HepG2 (cell line): Measurements from ENCODE around the gene TADA3. TPM values are rescaled to one million over a fixed set of nuclear protein-coding genes. Genes with fewer than 3 reads are reported as not detected.

Source experiments
- AHR ChIP-seq: IDR thresholded peaks from 2 replicates; pipeline ENCODE4 v1.6.1; 2018; ENCODE audit warnings: missing genetic modification reagents, missing compliant biosample characterization
- CBFB ChIP-seq: sonication (generic); formaldehyde crosslinking; IDR thresholded peaks from 2 replicates; pipeline ENCODE4 v1.4.0; 2020; ENCODE audit warnings: missing genetic modification reagents
- CBX2 ChIP-seq, 2 experiments: fragments of 200-600 bp in 1 of 2; sonication (generic); formaldehyde crosslinking in 1 of 2; IDR thresholded peaks; 2 replicates each; pipeline versions ENCODE4 v1.7.0 to v1.8.1; 2018 to 2022; ENCODE audit warnings: low read depth in 2 of 2, low read length in 1 of 2, mild to moderate bottlenecking in 1 of 2, missing genetic modification reagents in 1 of 2
- ELF1 ChIP-seq: sonication (generic); formaldehyde crosslinking; IDR thresholded peaks from 2 replicates; pipeline ENCODE4 v1.4.0; 2020; ENCODE audit warnings: missing genetic modification reagents
- ELF4 ChIP-seq: sonication (generic); formaldehyde crosslinking; IDR thresholded peaks from 2 replicates; pipeline ENCODE4 v1.5.0; 2020; ENCODE audit warnings: missing genetic modification reagents, mild to moderate bottlenecking, moderate library complexity, borderline replicate concordance
- FOXM1 ChIP-seq: sonication (generic); formaldehyde crosslinking; IDR thresholded peaks from 2 replicates; pipeline ENCODE4 v1.5.0; 2020; ENCODE audit warnings: missing genetic modification reagents
- IRX3 ChIP-seq: sonication (generic); formaldehyde crosslinking; IDR thresholded peaks from 2 replicates; pipeline ENCODE4 v1.8.1; 2023; ENCODE audit warnings: mild to moderate bottlenecking, low read depth, missing genetic modification reagents, borderline replicate concordance
- KMT2B ChIP-seq: IDR thresholded peaks from 2 replicates; pipeline ENCODE4 v1.6.1; 2016; ENCODE audit warnings: missing genetic modification reagents, missing compliant biosample characterization
- MEF2D ChIP-seq: sonication (generic); formaldehyde crosslinking; IDR thresholded peaks from 2 replicates; pipeline ENCODE4 v1.5.1; 2020; ENCODE audit warnings: mild to moderate bottlenecking, missing genetic modification reagents
- NFIC ChIP-seq: IDR thresholded peaks from 2 replicates; pipeline ENCODE4 v1.6.1; 2012; ENCODE audit warnings: mild to moderate bottlenecking, low read length, inconsistent platforms
- NR2C2 ChIP-seq: sonication (generic); formaldehyde crosslinking; IDR thresholded peaks from 2 replicates; pipeline ENCODE4 v1.4.0; 2020; ENCODE audit warnings: missing genetic modification reagents, mild to moderate bottlenecking, moderate library complexity, borderline replicate concordance
- SIN3A ChIP-seq: IDR thresholded peaks from 2 replicates; pipeline ENCODE4 v1.6.1; 2011; ENCODE audit warnings: low read depth, mild to moderate bottlenecking, control low read depth, low read length, borderline replicate concordance
- TBX2 ChIP-seq: sonication (generic); formaldehyde crosslinking; IDR thresholded peaks from 2 replicates; pipeline ENCODE4 v1.5.0; 2020; ENCODE audit warnings: missing genetic modification reagents, mild to moderate bottlenecking, borderline replicate concordance
- TGIF2 ChIP-seq: IDR thresholded peaks from 2 replicates; pipeline ENCODE4 v1.6.1; 2016; ENCODE audit warnings: control low read depth, missing compliant biosample characterization
- ZKSCAN5 ChIP-seq: sonication (generic); formaldehyde crosslinking; IDR thresholded peaks from 2 replicates; pipeline ENCODE4 v1.5.1; 2020; ENCODE audit warnings: mild to moderate bottlenecking, missing genetic modification reagents
- ZNF296 ChIP-seq: sonication (generic); formaldehyde crosslinking; conservative IDR thresholded peaks from 2 replicates; pipeline ENCODE4 v1.5.0; 2020; ENCODE audit warnings: mild to moderate bottlenecking, missing genetic modification reagents
- ZSCAN25 ChIP-seq: sonication (generic); formaldehyde crosslinking; IDR thresholded peaks from 2 replicates; pipeline ENCODE4 v1.8.0; 2022; ENCODE audit warnings: mild to moderate bottlenecking, missing genetic modification reagents
- polyA plus RNA-seq, 8 experiments: library from polyadenylated mRNA; depleted of rRNA in 3 of 8; stranded (reverse) in 7 of 8; unstranded in 1 of 8; fragments of >200 nt; fragmentation: Illumina TruSeq in 4 of 8; extraction: Trizol in 4 of 8; gene quantifications; 2 replicates each; pipeline versions ENCODE4 v1.2.1 to v1.2.3, GENCODE V29; 2011 to 2016; ENCODE audit warnings: low read depth in 4 of 8, missing spikeins in 1 of 8, mixed read lengths in 1 of 8; ENCODE audit not compliant: insufficient read depth in 1 of 8
- total RNA-seq, 5 experiments: library from RNA; depleted of rRNA; stranded (reverse); fragments of >200 nt; fragmentation: Illumina TruSeq; extraction: Trizol; gene quantifications; 2 replicates each; pipeline ENCODE4 v1.2.3, GENCODE V29; 2016; ENCODE audit warnings: low read depth in 1 of 5
- TF ChIP-seq, protein P1 (sequence below): sonication (generic); formaldehyde crosslinking; IDR thresholded peaks from 2 replicates; pipeline ENCODE4 v1.5.1; 2020; ENCODE audit warnings: mild to moderate bottlenecking, missing genetic modification reagents, moderate library complexity
- TF ChIP-seq, protein P2 (sequence below): sonication (generic); formaldehyde crosslinking; IDR thresholded peaks from 2 replicates; pipeline ENCODE4 v1.4.0; 2020; ENCODE audit warnings: missing genetic modification reagents
- TF ChIP-seq, protein P3 (sequence below): sonication (generic); formaldehyde crosslinking; IDR thresholded peaks from 2 replicates; pipeline ENCODE4 v1.4.0; 2020; ENCODE audit warnings: mild to moderate bottlenecking, low read depth, missing genetic modification reagents
- TF ChIP-seq, protein P4 (sequence below): sonication (generic); formaldehyde crosslinking; IDR thresholded peaks from 2 replicates; pipeline ENCODE4 v1.8.1; 2023; ENCODE audit warnings: mild to moderate bottlenecking, missing genetic modification reagents

TADA3 gene
- total and polyA plus RNA-seq, 2 of the 13 experiments (the other 11 are each of a cell fraction or from before 2014, with no cell fraction given) = 32.1 to 37.1 TPM

DNA sequence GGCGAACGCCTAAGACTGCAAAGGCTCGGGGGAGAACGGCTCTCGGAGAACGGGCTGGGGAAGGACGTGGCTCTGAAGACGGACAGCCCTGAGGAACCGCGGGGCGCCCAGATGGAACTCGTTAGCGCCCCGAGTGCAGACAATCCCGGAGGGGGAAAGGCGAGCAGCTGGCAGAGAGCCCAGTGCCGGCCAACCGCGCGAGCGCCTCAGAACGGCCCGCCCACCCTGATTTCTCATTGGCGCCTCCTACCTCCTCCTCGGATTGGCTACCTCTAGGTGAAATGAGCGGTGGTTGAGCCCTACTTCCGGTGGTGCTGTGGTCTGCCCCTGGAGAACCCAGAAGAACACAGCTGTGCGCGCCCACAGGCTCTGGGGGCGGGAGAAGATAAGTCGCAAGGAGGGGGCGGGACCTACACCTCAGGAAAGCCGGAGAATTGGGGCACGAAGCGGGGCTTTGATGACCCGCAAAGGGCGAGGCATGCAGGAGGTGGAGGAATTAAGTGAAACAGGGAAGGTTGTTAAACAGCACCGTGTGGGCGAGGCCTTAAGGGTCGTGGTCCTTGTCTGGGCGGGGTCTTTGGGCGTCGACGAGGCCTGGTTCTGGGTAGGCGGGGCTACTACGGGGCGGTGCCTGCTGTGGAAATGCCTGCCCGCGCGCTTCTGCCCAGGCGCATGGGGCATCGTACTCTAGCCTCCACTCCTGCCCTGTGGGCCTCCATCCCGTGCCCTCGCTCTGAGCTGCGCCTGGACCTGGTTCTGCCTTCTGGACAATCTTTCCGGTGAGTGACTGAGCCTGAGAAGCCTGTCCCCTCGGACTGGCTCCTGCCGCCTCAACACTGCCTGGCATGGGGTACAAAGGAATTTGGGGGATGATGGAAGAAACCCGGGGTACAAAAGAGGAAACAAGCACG lies 42.4 kb downstream of the TADA3 start, which contains the start of gene OGG1 (continued):
- TF ChIP-seq, protein P1, sequence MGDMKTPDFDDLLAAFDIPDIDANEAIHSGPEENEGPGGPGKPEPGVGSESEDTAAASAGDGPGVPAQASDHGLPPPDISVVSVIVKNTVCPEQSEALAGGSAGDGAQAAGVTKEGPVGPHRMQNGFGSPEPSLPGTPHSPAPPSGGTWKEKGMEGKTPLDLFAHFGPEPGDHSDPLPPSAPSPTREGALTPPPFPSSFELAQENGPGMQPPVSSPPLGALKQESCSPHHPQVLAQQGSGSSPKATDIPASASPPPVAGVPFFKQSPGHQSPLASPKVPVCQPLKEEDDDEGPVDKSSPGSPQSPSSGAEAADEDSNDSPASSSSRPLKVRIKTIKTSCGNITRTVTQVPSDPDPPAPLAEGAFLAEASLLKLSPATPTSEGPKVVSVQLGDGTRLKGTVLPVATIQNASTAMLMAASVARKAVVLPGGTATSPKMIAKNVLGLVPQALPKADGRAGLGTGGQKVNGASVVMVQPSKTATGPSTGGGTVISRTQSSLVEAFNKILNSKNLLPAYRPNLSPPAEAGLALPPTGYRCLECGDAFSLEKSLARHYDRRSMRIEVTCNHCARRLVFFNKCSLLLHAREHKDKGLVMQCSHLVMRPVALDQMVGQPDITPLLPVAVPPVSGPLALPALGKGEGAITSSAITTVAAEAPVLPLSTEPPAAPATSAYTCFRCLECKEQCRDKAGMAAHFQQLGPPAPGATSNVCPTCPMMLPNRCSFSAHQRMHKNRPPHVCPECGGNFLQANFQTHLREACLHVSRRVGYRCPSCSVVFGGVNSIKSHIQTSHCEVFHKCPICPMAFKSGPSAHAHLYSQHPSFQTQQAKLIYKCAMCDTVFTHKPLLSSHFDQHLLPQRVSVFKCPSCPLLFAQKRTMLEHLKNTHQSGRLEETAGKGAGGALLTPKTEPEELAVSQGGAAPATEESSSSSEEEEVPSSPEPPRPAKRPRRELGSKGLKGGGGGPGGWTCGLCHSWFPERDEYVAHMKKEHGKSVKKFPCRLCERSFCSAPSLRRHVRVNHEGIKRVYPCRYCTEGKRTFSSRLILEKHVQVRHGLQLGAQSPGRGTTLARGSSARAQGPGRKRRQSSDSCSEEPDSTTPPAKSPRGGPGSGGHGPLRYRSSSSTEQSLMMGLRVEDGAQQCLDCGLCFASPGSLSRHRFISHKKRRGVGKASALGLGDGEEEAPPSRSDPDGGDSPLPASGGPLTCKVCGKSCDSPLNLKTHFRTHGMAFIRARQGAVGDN (CRISPR knock-in tag) = peak; percentile 84
- TF ChIP-seq SIN3A (peak; percentile 88; the same call in 1 of the 2 replicates), ZSCAN25 (CRISPR knock-in tag) (no peak), NFIC (no peak), IRX3 (CRISPR knock-in tag) (peak; percentile 34; the same call in 1 of the 2 replicates), AHR (CRISPR knock-in tag) (0 out of 2 replicates have a peak, but pooled peaks have one; percentile 23), ZNF296 (CRISPR knock-in tag) (no peak), TGIF2 (CRISPR knock-in tag) (no peak), ZKSCAN5 (CRISPR knock-in tag) (no peak), CBFB (CRISPR knock-in tag) (peak; percentile 44; the same call in 1 of the 2 replicates), ELF4 (CRISPR knock-in tag) (no peak), NR2C2 (CRISPR knock-in tag) (peak; percentile 67), ELF1 (CRISPR knock-in tag) (peak; percentile 89), MEF2D (CRISPR knock-in tag) (0 out of 2 replicates have a peak, but pooled peaks have one; percentile 54), CBX2 (IDR thresholded peaks at IDR 0.05; ENCODE audit: low read depth, low read length) (no peak), CBX2 (CRISPR knock-in tag; IDR thresholded peaks at IDR 0.05; ENCODE audit: low read depth) (no peak), FOXM1 (CRISPR knock-in tag) (no peak), TBX2 (CRISPR knock-in tag) (peak; percentile 55; the same call in 1 of the 2 replicates), KMT2B (peak; percentile 74)
- TF ChIP-seq, protein P2, sequence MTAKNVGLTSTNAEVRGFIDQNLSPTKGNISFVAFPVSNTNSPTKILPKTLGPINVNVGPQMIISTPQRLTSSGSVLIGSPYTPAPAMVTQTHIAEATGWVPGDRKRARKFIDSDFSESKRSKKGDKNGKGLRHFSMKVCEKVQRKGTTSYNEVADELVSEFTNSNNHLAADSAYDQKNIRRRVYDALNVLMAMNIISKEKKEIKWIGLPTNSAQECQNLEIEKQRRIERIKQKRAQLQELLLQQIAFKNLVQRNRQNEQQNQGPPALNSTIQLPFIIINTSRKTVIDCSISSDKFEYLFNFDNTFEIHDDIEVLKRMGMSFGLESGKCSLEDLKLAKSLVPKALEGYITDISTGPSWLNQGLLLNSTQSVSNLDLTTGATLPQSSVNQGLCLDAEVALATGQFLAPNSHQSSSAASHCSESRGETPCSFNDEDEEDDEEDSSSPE (CRISPR knock-in tag) = peak; percentile 88
- TF ChIP-seq, protein P3, sequence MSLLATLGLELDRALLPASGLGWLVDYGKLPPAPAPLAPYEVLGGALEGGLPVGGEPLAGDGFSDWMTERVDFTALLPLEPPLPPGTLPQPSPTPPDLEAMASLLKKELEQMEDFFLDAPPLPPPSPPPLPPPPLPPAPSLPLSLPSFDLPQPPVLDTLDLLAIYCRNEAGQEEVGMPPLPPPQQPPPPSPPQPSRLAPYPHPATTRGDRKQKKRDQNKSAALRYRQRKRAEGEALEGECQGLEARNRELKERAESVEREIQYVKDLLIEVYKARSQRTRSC (CRISPR knock-in tag) = no peak
- TF ChIP-seq, protein P4, sequence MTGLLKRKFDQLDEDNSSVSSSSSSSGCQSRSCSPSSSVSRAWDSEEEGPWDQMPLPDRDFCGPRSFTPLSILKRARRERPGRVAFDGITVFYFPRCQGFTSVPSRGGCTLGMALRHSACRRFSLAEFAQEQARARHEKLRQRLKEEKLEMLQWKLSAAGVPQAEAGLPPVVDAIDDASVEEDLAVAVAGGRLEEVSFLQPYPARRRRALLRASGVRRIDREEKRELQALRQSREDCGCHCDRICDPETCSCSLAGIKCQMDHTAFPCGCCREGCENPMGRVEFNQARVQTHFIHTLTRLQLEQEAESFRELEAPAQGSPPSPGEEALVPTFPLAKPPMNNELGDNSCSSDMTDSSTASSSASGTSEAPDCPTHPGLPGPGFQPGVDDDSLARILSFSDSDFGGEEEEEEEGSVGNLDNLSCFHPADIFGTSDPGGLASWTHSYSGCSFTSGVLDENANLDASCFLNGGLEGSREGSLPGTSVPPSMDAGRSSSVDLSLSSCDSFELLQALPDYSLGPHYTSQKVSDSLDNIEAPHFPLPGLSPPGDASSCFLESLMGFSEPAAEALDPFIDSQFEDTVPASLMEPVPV = peak; percentile 86; the same call in 1 of the 2 replicates
